Measurements from ENCODE around the gene WRNIP1. TPM values are rescaled to one million over a fixed set of nuclear protein-coding genes. Genes with fewer than 3 reads are reported as not detected.
A peak's percentile ranks its signal among the peaks of the same experiment; 100 is the strongest.

Gene WRNIP1
- total and polyA plus RNA-seq, 2 of the 13 experiments (the other 11 are each of a cell fraction or from before 2014, with no cell fraction given) = 77.7 to 90.3 TPM

GRCh38 chr6:2765896-2766766 is 938 bp downstream of the WRNIP1 start (continued):
- TF ChIP-seq ZBTB10 (CRISPR knock-in tag; IDR thresholded peaks at IDR 0.05; ENCODE audit: borderline replicate concordance) (peak; percentile 61; the same call in 1 of the 2 replicates), ZNF256 (CRISPR knock-in tag; conservative IDR thresholded peaks at IDR 0.05) (no peak), ZNF788 (CRISPR knock-in tag; IDR thresholded peaks at IDR 0.05; ENCODE audit: borderline replicate concordance) (peak; percentile 84), MAFG (CRISPR knock-in tag; IDR thresholded peaks at IDR 0.05) (no peak), YY1 (IDR thresholded peaks at IDR 0.05; ENCODE audit: insufficient read depth, insufficient replicate concordance, low read depth, low read length) (peak; percentile 16), ZNF772 (CRISPR knock-in tag; IDR thresholded peaks at IDR 0.05) (peak; percentile 65; the same call in 1 of the 2 replicates), HNF1B (CRISPR knock-in tag; IDR thresholded peaks at IDR 0.05) (0 out of 2 replicates have a peak, but pooled peaks have one; percentile 21), ZNF761 (CRISPR knock-in tag; conservative IDR thresholded peaks at IDR 0.05) (0 out of 2 replicates have a peak, but pooled peaks have one; percentile 0), RERE (CRISPR knock-in tag; IDR thresholded peaks at IDR 0.05; ENCODE audit: low read depth) (no peak), HINFP (CRISPR knock-in tag; IDR thresholded peaks at IDR 0.05; ENCODE audit: low read depth) (no peak; the same call in 1 of the 2 replicates), SRSF9 (IDR thresholded peaks at IDR 0.05; ENCODE audit: borderline replicate concordance, insufficient read depth, low read depth, low read length, poor library complexity, severe bottlenecking) (no peak), THAP8 (CRISPR knock-in tag; IDR thresholded peaks at IDR 0.05; ENCODE audit: borderline replicate concordance) (0 out of 2 replicates have a peak, but pooled peaks have one; percentile 5), HCFC1 (IDR thresholded peaks at IDR 0.05; ENCODE audit: low read depth, low read length) (no peak)

Measured in HepG2 (cell line).